Measurements from ENCODE around the gene VPS11.

DNA sequence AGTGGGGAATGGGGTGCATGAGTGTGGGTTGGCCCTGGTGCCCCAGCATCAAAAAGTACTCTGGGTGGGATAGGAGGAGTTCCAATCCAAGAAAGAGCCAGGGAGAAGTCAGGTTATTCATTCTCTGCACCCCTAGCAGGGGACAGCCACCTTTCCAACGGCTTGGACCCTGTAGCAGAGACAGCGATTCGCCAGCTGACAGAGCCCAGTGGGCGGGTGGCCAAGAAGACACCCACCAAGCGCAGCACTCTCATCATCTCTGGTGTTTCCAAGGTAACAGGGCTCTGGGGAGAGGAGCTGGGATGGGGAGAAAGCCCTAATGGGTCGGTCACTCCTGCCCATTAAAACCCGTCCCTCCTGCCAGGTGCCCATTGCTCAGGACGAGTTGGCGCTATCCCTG lies 46.1 kb downstream of the VPS11 start:
- TF ChIP-seq FOXA1 (IDR thresholded peaks at IDR 0.05) (no peak), ARNT (IDR thresholded peaks at IDR 0.05) (no peak), TARDBP (IDR thresholded peaks at IDR 0.05) (no peak), FOXK2 (IDR thresholded peaks at IDR 0.05) (no peak), BHLHE40 (IDR thresholded peaks at IDR 0.05; ENCODE audit: borderline replicate concordance) (no peak)

Measured in HEK293T (cell line).